ENCODE measurements around the gene NEK6. TPM values are rescaled to one million over a fixed set of nuclear protein-coding genes. Genes with fewer than 3 reads are reported as not detected.

NEK6 gene
- total RNA-seq, 1 donor = 11.2 TPM

DNA sequence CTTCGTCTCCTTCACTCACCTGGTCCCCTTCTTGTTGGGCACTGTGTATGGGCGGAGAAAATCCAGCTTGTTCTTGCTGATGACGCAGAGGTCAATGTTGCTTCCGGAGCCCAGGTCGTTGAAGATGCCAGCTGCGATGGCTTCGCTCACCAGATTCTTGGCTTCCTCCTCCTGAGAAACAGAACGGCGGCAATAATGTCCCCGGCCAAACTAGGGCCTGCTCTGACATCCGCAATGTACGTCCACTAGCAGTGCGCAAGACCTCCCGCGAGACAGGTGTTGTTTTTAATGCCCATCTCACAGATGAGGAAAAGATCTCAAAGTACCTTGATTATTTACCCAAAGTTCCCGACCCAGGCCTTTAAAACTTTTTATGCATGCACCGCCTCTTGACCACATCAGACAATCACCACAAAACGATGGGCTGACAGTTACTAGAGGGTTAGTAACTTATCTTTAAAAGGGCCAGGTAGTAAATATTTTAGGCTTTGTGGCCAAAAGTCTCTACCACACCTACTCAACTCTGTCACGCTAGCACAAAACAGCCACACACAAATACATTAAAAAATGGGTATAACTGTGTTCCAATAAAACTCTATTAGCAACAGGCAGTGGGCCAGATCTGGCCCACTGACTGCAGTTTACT, 99.1 kb downstream of the NEK6 start:
- Histone ChIP-seq H3K4me3 (ENCODE audit: low read length) (no peak overlapping the region), H3K4me1 (ENCODE audit: insufficient read depth, low read length) (peaks cover 3% of the 10 kb centered on the region), H3K9me3 (ENCODE audit: low read depth, low read length) (no peaks in the 10 kb centered on the region), H3K27me3 (ENCODE audit: insufficient read depth, low read length) (no peaks in the 10 kb centered on the region)

DNA sequence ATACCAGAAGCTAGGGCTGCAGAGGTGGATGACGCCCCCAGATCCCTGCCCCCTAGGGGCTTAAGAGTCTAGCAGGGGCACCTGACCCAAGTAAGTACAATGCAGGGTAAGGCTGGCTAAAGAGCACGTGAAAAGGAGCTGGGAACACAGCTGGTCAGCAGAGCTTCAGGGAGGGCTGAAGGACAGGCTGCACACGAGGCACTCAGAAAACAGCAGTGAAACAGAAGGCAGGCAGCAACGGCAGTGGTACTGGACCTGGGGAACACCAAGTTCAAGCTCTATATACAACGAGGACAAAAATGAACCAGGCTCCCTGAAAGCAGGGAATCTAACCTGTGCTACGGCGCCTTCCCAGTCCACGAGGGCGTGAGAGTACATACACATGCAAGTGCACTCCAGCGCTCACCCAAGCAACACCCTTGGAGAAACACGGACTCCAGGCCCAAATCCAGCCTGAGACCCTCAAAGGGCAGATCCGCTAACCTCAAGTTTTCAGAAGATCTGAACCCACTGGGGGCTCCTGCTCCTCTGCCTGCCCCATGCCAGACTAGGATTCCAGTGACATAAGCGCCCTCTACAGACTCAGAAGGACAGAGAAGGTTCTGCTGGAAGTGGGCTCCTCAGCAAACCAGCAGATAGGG, 100.1 kb downstream of the NEK6 start:
- Histone ChIP-seq H3K27me3 (ENCODE audit: insufficient read depth, low read length) (no peaks in the 10 kb centered on the region), H3K4me1 (ENCODE audit: insufficient read depth, low read length) (peaks cover 3% of the 10 kb centered on the region), H3K4me3 (ENCODE audit: low read length) (no peak overlapping the region), H3K9me3 (ENCODE audit: low read depth, low read length) (no peaks in the 10 kb centered on the region)

GRCh38 chr9:124358631-124359030, 100.9 kb downstream of the NEK6 start:
- H3K4me3 ChIP-seq (ENCODE audit: low read length) = no peak overlapping the region
- no peaks in the 10 kb centered on the region for H3K27me3 ChIP-seq (ENCODE audit: insufficient read depth, low read length)
- no peaks in the 10 kb centered on the region for H3K9me3 ChIP-seq (ENCODE audit: low read depth, low read length)
- H3K4me1 ChIP-seq (ENCODE audit: insufficient read depth, low read length) = peaks cover 3% of the 10 kb centered on the region

DNA sequence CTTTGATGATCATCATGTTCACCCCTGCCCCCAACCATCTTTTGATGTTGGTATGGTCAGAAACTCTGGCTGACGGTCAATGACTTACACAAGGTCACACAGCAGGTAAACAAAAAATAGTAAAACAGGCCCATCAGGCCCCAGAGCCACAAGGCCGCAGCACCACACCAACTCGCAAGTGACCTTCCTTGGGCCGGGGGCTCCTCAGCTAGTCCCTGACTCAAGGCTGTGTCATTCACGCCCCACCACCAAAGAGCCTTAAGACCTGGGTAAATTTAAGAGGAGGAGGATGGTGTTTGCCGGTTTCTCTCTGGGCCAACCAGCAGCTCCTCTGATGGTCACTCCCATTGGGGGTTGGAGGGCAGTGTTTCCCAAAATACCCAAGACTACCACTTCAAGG, 101.7 kb downstream of the NEK6 start:
- Histone ChIP-seq H3K9me3 (ENCODE audit: low read depth, low read length) (no peaks in the 10 kb centered on the region), H3K27me3 (ENCODE audit: insufficient read depth, low read length) (no peaks in the 10 kb centered on the region), H3K4me1 (ENCODE audit: insufficient read depth, low read length) (peaks cover 3% of the 10 kb centered on the region), H3K4me3 (ENCODE audit: low read length) (no peak overlapping the region)

GRCh38 chr9:124359855-124360678, 102.3 kb downstream of the NEK6 start:
- Histone ChIP-seq H3K9me3 (ENCODE audit: low read depth, low read length) (no peaks in the 10 kb centered on the region), H3K27me3 (ENCODE audit: insufficient read depth, low read length) (no peaks in the 10 kb centered on the region), H3K4me1 (ENCODE audit: insufficient read depth, low read length) (peaks cover 3% of the 10 kb centered on the region), H3K4me3 (ENCODE audit: low read length) (no peak overlapping the region)

DNA sequence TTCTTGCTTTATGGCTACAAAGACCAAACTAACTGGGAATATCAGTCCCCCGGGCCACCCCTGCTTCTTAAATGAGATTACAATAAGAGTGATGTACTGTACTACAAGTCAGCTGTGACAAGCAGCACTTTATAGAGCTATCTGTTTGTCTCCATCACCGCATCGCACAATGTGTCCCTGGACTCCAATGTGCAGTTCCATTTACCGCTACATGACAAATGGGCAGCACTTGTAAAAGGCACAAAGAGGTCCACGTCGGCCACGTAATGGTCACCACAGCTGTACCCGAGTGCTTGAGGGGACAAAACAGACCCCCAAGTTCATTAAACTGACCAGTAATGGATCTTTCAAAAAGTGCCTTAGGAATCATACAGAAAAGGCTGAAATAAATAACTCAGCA, 103.4 kb downstream of the NEK6 start:
- Histone ChIP-seq H3K4me3 (ENCODE audit: low read length) (no peak overlapping the region), H3K27me3 (ENCODE audit: insufficient read depth, low read length) (no peaks in the 10 kb centered on the region), H3K4me1 (ENCODE audit: insufficient read depth, low read length) (peaks cover 3% of the 10 kb centered on the region), H3K9me3 (ENCODE audit: low read depth, low read length) (no peaks in the 10 kb centered on the region)

DNA sequence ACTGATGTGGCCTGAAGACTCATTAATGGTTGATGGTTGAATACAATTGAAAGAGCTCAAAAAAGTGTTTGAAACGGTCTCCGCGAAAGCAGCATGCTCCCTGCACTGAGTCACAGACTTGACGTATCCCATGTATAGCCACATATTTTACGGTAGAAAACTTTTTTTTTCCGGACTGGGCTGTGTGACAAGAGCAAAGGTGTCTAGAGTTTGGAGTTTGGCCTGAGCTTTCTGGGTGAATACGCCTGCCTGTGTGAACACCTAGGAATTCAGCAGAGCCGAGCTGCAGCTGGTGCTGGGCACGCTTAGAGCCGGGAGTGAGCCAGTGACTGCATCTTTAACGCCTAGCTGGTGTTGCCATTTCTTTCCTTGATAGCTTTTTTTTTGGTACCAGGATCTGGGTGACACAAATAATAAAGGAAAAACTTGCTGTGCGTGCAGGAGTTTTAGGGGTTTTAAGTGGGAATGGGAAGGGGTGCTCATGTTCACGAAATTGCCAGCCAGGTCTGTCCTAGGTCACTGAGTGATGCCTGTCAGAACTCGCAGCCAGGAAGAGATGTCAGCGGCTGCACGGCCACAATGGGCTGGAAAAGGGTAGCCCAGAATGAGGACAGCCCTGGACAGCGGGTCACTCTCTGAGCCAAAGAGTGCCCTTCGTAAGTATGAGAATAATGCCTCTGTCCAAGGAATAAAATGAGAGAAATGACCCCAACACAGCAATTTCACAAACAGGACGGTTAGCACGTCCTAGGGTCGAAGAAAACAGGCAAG, 105.8 kb downstream of the NEK6 start:
- Histone ChIP-seq H3K9me3 (ENCODE audit: low read depth, low read length) (no peaks in the 10 kb centered on the region), H3K27me3 (ENCODE audit: insufficient read depth, low read length) (no peaks in the 10 kb centered on the region), H3K4me1 (ENCODE audit: insufficient read depth, low read length) (peaks cover 12% of the 10 kb centered on the region), H3K4me3 (ENCODE audit: low read length) (no peak overlapping the region)

- no peak overlapping the region for H3K4me3 ChIP-seq (ENCODE audit: low read length)
- no peaks in the 10 kb centered on the region for H3K9me3 ChIP-seq (ENCODE audit: low read depth, low read length)
- peaks cover 13% of the 10 kb centered on the region for H3K4me1 ChIP-seq (ENCODE audit: insufficient read depth, low read length)
- no peaks in the 10 kb centered on the region for H3K27me3 ChIP-seq (ENCODE audit: insufficient read depth, low read length)
Observed at GRCh38 chr9:124364141-124364540, 106.4 kb downstream of the NEK6 start.

DNA sequence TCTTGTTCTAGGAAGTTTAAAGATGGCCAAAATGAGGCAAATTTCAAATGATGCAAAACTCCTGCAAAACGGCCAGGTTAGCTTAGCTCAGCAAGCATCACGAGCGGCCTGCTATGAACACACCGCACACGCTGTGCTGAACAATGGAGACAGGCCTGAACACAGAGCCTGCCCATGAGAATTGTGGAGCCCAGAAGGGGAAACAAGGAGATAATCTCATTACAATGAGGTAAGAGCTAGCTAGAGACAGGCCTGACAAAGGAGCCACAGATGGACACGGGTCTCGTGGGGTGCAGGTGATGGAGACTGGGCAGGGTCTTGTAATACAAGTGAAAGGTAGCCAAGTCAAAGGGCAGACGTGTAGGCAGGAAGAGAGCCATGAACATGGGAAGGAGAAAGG, 107.3 kb downstream of the NEK6 start:
- Histone ChIP-seq H3K4me3 (ENCODE audit: low read length) (no peak overlapping the region), H3K27me3 (ENCODE audit: insufficient read depth, low read length) (no peaks in the 10 kb centered on the region), H3K4me1 (ENCODE audit: insufficient read depth, low read length) (peaks cover 21% of the 10 kb centered on the region), H3K9me3 (ENCODE audit: low read depth, low read length) (no peaks in the 10 kb centered on the region)

GRCh38 chr9:124366476-124367220, 108.9 kb downstream of the NEK6 start:
- peaks cover 33% of the 10 kb centered on the region for H3K4me1 ChIP-seq (ENCODE audit: insufficient read depth, low read length)
- no peaks in the 10 kb centered on the region for H3K9me3 ChIP-seq (ENCODE audit: low read depth, low read length)
- no peaks in the 10 kb centered on the region for H3K27me3 ChIP-seq (ENCODE audit: insufficient read depth, low read length)
- H3K4me3 ChIP-seq (ENCODE audit: low read length) = no peak overlapping the region

DNA sequence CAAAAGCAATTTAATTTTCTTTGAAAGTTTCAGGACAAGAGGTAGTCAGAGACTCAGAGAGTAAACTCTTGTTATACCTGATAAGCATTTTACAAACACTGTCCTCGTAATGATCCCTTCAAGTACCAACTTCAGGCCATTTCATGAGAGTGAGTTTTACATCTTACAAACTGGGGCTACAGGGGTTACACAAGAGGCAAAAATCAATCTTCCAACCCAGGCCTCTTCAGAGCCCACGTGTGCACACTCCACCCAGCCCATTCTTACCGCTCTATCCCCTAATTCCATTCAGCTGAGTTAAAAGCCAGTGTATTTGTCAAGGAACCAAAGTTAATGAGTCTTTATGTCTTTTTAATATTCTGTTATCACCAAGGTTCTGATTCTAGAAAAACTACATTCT, 110.9 kb downstream of the NEK6 start:
- H3K4me1 ChIP-seq (ENCODE audit: insufficient read depth, low read length) = peaks cover 34% of the 10 kb centered on the region

GRCh38 chr9:124369231-124369797, 111.6 kb downstream of the NEK6 start:
- Histone ChIP-seq H3K27me3 (ENCODE audit: insufficient read depth, low read length) (no peaks in the 10 kb centered on the region), H3K4me1 (ENCODE audit: insufficient read depth, low read length) (peaks cover 34% of the 10 kb centered on the region), H3K4me3 (ENCODE audit: low read length) (no peak overlapping the region), H3K9me3 (ENCODE audit: low read depth, low read length) (no peaks in the 10 kb centered on the region)

More for the DNA sequence above, 110.9 kb downstream of the NEK6 start:
- Histone ChIP-seq H3K27me3 (ENCODE audit: insufficient read depth, low read length) (no peaks in the 10 kb centered on the region), H3K4me3 (ENCODE audit: low read length) (no peak overlapping the region), H3K9me3 (ENCODE audit: low read depth, low read length) (no peaks in the 10 kb centered on the region)

DNA sequence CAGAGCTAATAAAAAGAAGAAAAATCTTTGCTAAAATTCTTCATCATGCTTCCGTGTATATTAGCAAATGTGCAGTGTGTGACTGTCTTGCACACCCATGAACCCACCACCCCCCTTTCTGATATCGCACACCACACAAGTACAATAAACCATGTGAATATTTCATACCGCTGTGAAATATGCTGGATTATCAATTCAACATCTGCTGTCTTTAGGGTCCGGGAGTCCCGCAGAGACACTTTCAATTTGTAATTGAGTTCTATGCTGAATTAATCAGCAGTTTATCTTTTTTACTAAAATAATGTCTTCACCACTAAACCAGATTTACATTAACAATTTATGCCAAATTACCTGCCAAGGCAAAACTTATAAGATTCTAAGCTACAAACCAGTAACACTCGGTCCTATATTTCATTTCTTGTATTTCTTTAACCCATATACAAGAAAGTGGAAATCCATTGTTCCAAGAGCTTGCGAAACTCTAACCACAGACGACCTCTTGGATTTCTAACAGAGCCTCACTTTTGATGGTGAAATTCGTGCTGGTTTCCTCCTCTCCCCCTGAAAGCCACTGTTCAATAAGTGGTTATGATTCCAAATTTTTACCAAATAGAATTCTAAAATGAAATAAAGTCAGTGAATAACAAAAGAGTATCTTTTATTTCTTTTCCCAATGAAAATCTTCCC, 113.3 kb downstream of the NEK6 start:
- no peak overlapping the region for H3K4me3 ChIP-seq (ENCODE audit: low read length)
- no peaks in the 10 kb centered on the region for H3K9me3 ChIP-seq (ENCODE audit: low read depth, low read length)
- peaks cover 34% of the 10 kb centered on the region for H3K4me1 ChIP-seq (ENCODE audit: insufficient read depth, low read length)
- H3K27me3 ChIP-seq (ENCODE audit: insufficient read depth, low read length) = no peaks in the 10 kb centered on the region

- no peaks in the 10 kb centered on the region for H3K9me3 ChIP-seq (ENCODE audit: low read depth, low read length)
Observed at GRCh38 chr9:124372038-124372437, 114.3 kb downstream of the NEK6 start.

More at GRCh38 chr9:124372038-124372437, 114.3 kb downstream of the NEK6 start:
- Histone ChIP-seq H3K4me3 (ENCODE audit: low read length) (no peak overlapping the region), H3K27me3 (ENCODE audit: insufficient read depth, low read length) (no peaks in the 10 kb centered on the region), H3K4me1 (ENCODE audit: insufficient read depth, low read length) (peaks cover 29% of the 10 kb centered on the region)
